ENCODE measurements around the gene OTOGL. TPM values are rescaled to one million over a fixed set of nuclear protein-coding genes. Genes with fewer than 3 reads are reported as not detected.

The OTOGL gene
- total and polyA plus RNA-seq, 10 donors = 0.09 to 0.88 (median 0.23) TPM; not detected in 1

GRCh38 chr12:80193865-80194264 is 94.5 kb downstream of the OTOGL start:
- intact Hi-C loops (cut with DNase I; ENCODE audit: low total_unique reads) = no loop called here
- TF ChIP-seq, protein P1, sequence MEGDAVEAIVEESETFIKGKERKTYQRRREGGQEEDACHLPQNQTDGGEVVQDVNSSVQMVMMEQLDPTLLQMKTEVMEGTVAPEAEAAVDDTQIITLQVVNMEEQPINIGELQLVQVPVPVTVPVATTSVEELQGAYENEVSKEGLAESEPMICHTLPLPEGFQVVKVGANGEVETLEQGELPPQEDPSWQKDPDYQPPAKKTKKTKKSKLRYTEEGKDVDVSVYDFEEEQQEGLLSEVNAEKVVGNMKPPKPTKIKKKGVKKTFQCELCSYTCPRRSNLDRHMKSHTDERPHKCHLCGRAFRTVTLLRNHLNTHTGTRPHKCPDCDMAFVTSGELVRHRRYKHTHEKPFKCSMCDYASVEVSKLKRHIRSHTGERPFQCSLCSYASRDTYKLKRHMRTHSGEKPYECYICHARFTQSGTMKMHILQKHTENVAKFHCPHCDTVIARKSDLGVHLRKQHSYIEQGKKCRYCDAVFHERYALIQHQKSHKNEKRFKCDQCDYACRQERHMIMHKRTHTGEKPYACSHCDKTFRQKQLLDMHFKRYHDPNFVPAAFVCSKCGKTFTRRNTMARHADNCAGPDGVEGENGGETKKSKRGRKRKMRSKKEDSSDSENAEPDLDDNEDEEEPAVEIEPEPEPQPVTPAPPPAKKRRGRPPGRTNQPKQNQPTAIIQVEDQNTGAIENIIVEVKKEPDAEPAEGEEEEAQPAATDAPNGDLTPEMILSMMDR (IDR thresholded peaks at IDR 0.05 in 8 of 11, conservative IDR thresholded peaks at IDR 0.05 in 3 of 11) = no peak
- TF ChIP-seq POLR2AphosphoS5 (IDR thresholded peaks at IDR 0.05) (no peak), POLR2A (IDR thresholded peaks at IDR 0.05) (no peak)
- WGBS, 5 donors = 79 to 88% (median 84%) methylated on average over 4 of the region's 4 CpGs
- no peaks in the 10 kb centered on the region for H3K9me3 ChIP-seq
- no peak overlapping the region for H3K27ac ChIP-seq
- no peaks in the 10 kb centered on the region for H3K4me1 ChIP-seq
- no peak overlapping the region for H3K4me3 ChIP-seq
- no peaks in the 10 kb centered on the region for H3K36me3 ChIP-seq
- no peaks in the 10 kb centered on the region for H3K27me3 ChIP-seq (replicated peaks in 1 of 7)
- DNase-seq = no peak

DNA sequence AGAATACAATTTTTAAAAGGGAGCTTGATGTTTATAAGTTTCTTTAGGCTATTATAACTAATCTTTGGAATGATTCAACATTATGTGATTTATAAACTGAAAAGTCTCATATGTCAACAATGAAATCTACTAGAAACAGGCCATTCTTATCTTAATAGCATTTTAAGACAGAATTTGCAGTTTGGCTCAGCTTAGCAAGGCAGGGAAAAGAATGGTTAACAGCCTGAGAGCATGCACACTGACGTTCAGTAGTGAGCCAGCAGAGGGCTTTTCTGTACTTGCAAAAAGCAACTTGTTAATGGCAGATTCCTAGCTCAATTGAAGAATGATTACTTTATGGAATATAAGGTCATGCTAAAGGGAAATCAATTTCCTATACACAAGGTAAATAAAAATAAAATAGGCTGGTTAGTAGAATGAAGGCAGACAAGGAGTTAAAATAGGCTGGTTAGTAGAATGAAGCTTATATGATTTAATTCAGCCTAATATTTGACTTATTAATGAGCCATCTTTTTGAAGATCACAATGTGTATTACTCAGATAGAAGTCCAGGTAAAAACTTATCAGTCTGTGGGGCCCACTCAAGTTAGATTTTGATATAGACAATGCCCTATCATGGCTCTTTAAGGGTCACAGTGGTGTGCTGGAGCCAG is 95.9 kb downstream of the OTOGL start:
- Histone ChIP-seq H3K27me3 (replicated peaks in 1 of 7) (no peaks in the 10 kb centered on the region), H3K4me1 (no peaks in the 10 kb centered on the region), H3K27ac (no peak overlapping the region), H3K36me3 (no peaks in the 10 kb centered on the region), H3K4me3 (no peak overlapping the region), H3K9me3 (no peaks in the 10 kb centered on the region)
- intact Hi-C loops (cut with DNase I; ENCODE audit: low total_unique reads) = no loop called here
- DNase-seq = no peak
- no peak for TF ChIP-seq POLR2A (IDR thresholded peaks at IDR 0.05)
- TF ChIP-seq, protein P1 (IDR thresholded peaks at IDR 0.05 in 8 of 11, conservative IDR thresholded peaks at IDR 0.05 in 3 of 11) = peak in 6 of 11 experiments; percentile 26 to 48 (median 38)
- 0 to 6% (median 3%) methylated on average over 1 of the region's 1 CpG for WGBS, 5 donors

- TF ChIP-seq, protein P1 (IDR thresholded peaks at IDR 0.05 in 8 of 11, conservative IDR thresholded peaks at IDR 0.05 in 3 of 11) = no peak
- TF ChIP-seq POLR2A (IDR thresholded peaks at IDR 0.05) (no peak), POLR2AphosphoS5 (IDR thresholded peaks at IDR 0.05) (no peak)
- whole genome bisulfite sequencing, 5 donors = 77 to 87% (median 80%) methylated on average over 2 of the region's 2 CpGs
- Histone ChIP-seq H3K4me3 (no peak overlapping the region), H3K27me3 (replicated peaks in 1 of 7) (no peaks in the 10 kb centered on the region), H3K27ac (no peak overlapping the region), H3K36me3 (no peaks in the 10 kb centered on the region), H3K4me1 (no peaks in the 10 kb centered on the region), H3K9me3 (no peaks in the 10 kb centered on the region)
- intact Hi-C loops (cut with DNase I; ENCODE audit: low total_unique reads) = no loop called here
- DNase-seq = no peak
These were observed 96.4 kb downstream of the OTOGL start for GRCh38 chr12:80195737-80196136.

DNA sequence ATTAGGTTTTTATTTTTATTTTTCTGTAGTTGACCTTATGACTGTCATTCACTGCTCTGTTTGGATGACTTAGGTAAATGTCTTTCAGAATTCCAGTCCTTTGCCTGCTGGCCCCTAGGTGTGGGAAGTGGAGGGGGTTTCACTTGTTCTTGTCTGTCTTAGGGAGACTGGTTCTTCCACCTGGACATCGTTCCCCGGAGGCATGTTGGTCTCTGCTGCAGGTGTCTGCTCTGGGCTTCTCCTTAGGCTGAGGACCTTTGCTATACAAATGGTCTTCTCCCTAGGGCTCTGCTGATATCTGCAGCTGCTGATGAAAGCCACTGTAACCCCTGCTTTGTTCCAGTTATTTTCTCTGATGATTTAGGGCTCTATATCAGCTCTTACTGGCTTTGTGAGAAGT is 97.1 kb downstream of the OTOGL start:
- Histone ChIP-seq H3K27ac (no peak overlapping the region), H3K36me3 (no peaks in the 10 kb centered on the region), H3K4me3 (no peak overlapping the region), H3K4me1 (no peaks in the 10 kb centered on the region), H3K27me3 (replicated peaks in 1 of 7) (no peaks in the 10 kb centered on the region), H3K9me3 (no peaks in the 10 kb centered on the region)
- intact Hi-C loops (cut with DNase I; ENCODE audit: low total_unique reads) = no loop called here
- 89 to 100% (median 91%) methylated on average over 2 of the region's 2 CpGs for WGBS, 5 donors
- no peak for TF ChIP-seq POLR2AphosphoS5 (IDR thresholded peaks at IDR 0.05)
- TF ChIP-seq, protein P1 (IDR thresholded peaks at IDR 0.05 in 8 of 11, conservative IDR thresholded peaks at IDR 0.05 in 3 of 11) = no peak
- DNase-seq = no peak
